GM12878 (cell line): Measurements from ENCODE around the gene UNK. TPM values are rescaled to one million over a fixed set of nuclear protein-coding genes. Genes with fewer than 3 reads are reported as not detected.
A peak's percentile ranks its signal among the peaks of the same experiment; 100 is the strongest.

Source experiments
- ATAC-seq: fragments of 200-7000 bp; cut with Tn5 transposase; 3 replicates; pipeline ENCODE4 v1.9.1; 2020; ENCODE audit warnings: mild to moderate bottlenecking, moderate library complexity
- BruUV-seq: library from RNA; stranded (reverse); fragments of 400-500 nt; replicated peaks from 2 replicates; lab custom pipeline; 2021; lab: Mats Ljungman, UMichigan
- CTCF ChIA-PET: fragments of 300-600 bp; sonication (Branson Sonifier 250); formaldehyde crosslinking; extraction: SDS; loops from one replicate; lab custom pipeline; 2021; ENCODE audit warnings: inconsistent platforms; lab: Yijun Ruan, JAX
- POLR2A ChIA-PET: fragments of 350-600 bp; formaldehyde crosslinking; extraction: SDS; loops from one replicate; lab custom pipeline; 2021; ENCODE audit warnings: inconsistent platforms; lab: Charles Lee
- RAD21 ChIA-PET: fragments of 300-600 bp; sonication (Branson Sonifier 250); formaldehyde crosslinking; loops from one replicate; lab custom pipeline; 2023; ENCODE audit warnings: antibody characterized with exemption; ENCODE audit not compliant: unreplicated experiment; lab: Charles Lee
- SMC1A ChIA-PET: fragments of 300-600 bp; sonication (Branson Sonifier 250); formaldehyde crosslinking; loops from one replicate; lab custom pipeline; 2023; ENCODE audit not compliant: unreplicated experiment, uncharacterized antibody; lab: Charles Lee
- DNase-seq: peaks from one replicate; pipeline ENCODE4 v3.0.0-alpha.2; 2011; ENCODE audit warnings: low read depth, low spot score
- FAIRE-seq: peaks from 3 replicates; lab custom pipeline; 2011; peaks lifted over from hg19 to GRCh38; lab: Jason Lieb, UNC
- H2AFZ ChIP-seq: 2 replicates; pipeline ENCODE4 v1.6.0; 2011; ENCODE audit warnings: low read depth, low read length, control low read depth; ENCODE audit not compliant: control insufficient read depth
- H3K27ac ChIP-seq: 2 replicates; pipeline ENCODE4 v1.5.1; 2011; ENCODE audit warnings: control low read depth; ENCODE audit not compliant: control insufficient read depth, insufficient read depth
- H3K27me3 ChIP-seq, 2 experiments: replicated peaks in 1 of 2; 2 replicates each; pipeline versions ENCODE4 v1.6.0 to v1.6.1; 2011; ENCODE audit warnings: low read length in 1 of 2; ENCODE audit not compliant: control insufficient read depth in 2 of 2, insufficient read depth in 2 of 2
- H3K36me3 ChIP-seq, 2 experiments: 2 replicates each; pipeline ENCODE4 v1.5.1; 2011; ENCODE audit warnings: low read length in 1 of 2; ENCODE audit not compliant: control insufficient read depth in 2 of 2, insufficient read depth in 2 of 2
- H3K4me1 ChIP-seq: 2 replicates; pipeline ENCODE4 v1.6.1; 2011; ENCODE audit warnings: mild to moderate bottlenecking, low read length, moderate library complexity, mixed read lengths; ENCODE audit not compliant: control insufficient read depth, insufficient read depth
- H3K4me2 ChIP-seq: 2 replicates; pipeline ENCODE4 v1.6.0; 2011; ENCODE audit warnings: control low read depth; ENCODE audit not compliant: control insufficient read depth, insufficient read depth
- H3K4me3 ChIP-seq: fragments of 200-600 bp; sonication (generic); 2 replicates; pipeline ENCODE4 v1.5.1; 2016
- H3K79me2 ChIP-seq: 2 replicates; pipeline ENCODE4 v1.6.0; 2011; ENCODE audit warnings: low read length; ENCODE audit not compliant: control insufficient read depth, insufficient read depth
- H3K9ac ChIP-seq: 2 replicates; pipeline ENCODE4 v1.8.0; 2011; ENCODE audit warnings: low read length, control low read depth, mixed read lengths; ENCODE audit not compliant: control insufficient read depth, insufficient read depth
- H3K9me3 ChIP-seq: replicated peaks from 3 replicates; pipeline ENCODE4 v1.5.1; 2011; ENCODE audit warnings: mild to moderate bottlenecking, low read length; ENCODE audit not compliant: control insufficient read depth, insufficient read depth
- H4K20me1 ChIP-seq: 2 replicates; pipeline ENCODE4 v1.6.0; 2011; ENCODE audit not compliant: control insufficient read depth, insufficient read depth
- BACH1 ChIP-seq: fragments of 450-650 bp; IDR thresholded peaks from 2 replicates; pipeline ENCODE4 v1.6.1; 2017; ENCODE audit warnings: mild to moderate bottlenecking, borderline replicate concordance
- BCLAF1 ChIP-seq: fragments of 450-650 bp; IDR thresholded peaks from 2 replicates; pipeline ENCODE4 v1.6.1; 2017; ENCODE audit warnings: antibody characterized with exemption, mild to moderate bottlenecking, moderate library complexity
- CBX5 ChIP-seq: sonication (generic); IDR thresholded peaks from 2 replicates; pipeline ENCODE4 v1.6.1; 2016; ENCODE audit warnings: low read depth, moderate library complexity, mild to moderate bottlenecking, inconsistent platforms
- CUX1 ChIP-seq: IDR thresholded peaks from 2 replicates; pipeline ENCODE4 v1.6.1; 2012; ENCODE audit warnings: improper control_type of control experiment, low read depth, low read length; ENCODE audit not compliant: insufficient replicate concordance
- MEF2B ChIP-seq: fragments of 450-650 bp; IDR thresholded peaks from 2 replicates; pipeline ENCODE4 v1.6.1; 2018; ENCODE audit warnings: mild to moderate bottlenecking, moderate library complexity; ENCODE audit not compliant: partially characterized antibody, poor library complexity, severe bottlenecking
- PBX3 ChIP-seq: IDR thresholded peaks from 2 replicates; pipeline ENCODE4 v1.6.1; 2011; ENCODE audit warnings: mild to moderate bottlenecking, low read depth, low read length, moderate library complexity; ENCODE audit not compliant: insufficient replicate concordance
- SRF ChIP-seq, 2 experiments: IDR thresholded peaks; 2 replicates each; pipeline ENCODE4 v1.6.1; 2011; ENCODE audit warnings: low read depth in 2 of 2, low read length in 2 of 2, mild to moderate bottlenecking in 1 of 2, moderate library complexity in 1 of 2
- ZBTB11 ChIP-seq: fragments of 450-650 bp; formaldehyde crosslinking; IDR thresholded peaks from 2 replicates; pipeline ENCODE4 v1.5.0; 2022; ENCODE audit warnings: mild to moderate bottlenecking, missing genetic modification characterization
- ZSCAN29 ChIP-seq: fragments of 450-650 bp; IDR thresholded peaks from 2 replicates; pipeline ENCODE4 v1.6.1; 2017; ENCODE audit warnings: mild to moderate bottlenecking, moderate library complexity
- WGBS: methylation state at CpG from one replicate; pipeline ENCODE4 v1.1.6; 2016; ENCODE audit warnings: low lambda C conversion rate; ENCODE audit not compliant: insufficient replicate concordance, insufficient coverage; ENCODE audit errors: missing lambda C conversion rate; 5-methylcytosine and 5-hydroxymethylcytosine counted together
- in situ Hi-C: fragments of 300-500 bp; cut with MboI; formaldehyde crosslinking; loops from 9 replicates; pipeline ENCODE4 v1.14.3; 2018; ENCODE audit warnings: mixed read lengths
- intact Hi-C: fragments of 100-400 bp; cut with micrococcal nuclease; formaldehyde crosslinking; loops from one replicate; pipeline ENCODE4 v1.14.2; 2022; ENCODE audit not compliant: unreplicated experiment
- polyA plus RNA-seq, 11 experiments: library from polyadenylated mRNA; depleted of rRNA in 4 of 11; unstranded in 6 of 11; stranded (reverse) in 5 of 11; fragments of >200 nt; fragmentation: Nextera tagmentation in 4 of 11; fragmentation: Illumina TruSeq in 1 of 11; extraction: Ambion mirVana in 4 of 11; extraction: Trizol in 1 of 11; gene quantifications; 1 replicate in 1 of 11; 2 replicates in 10 of 11; pipeline versions ENCODE4 v1.2.1 to v1.2.3, GENCODE V29; 2011 to 2016; ENCODE audit warnings: inconsistent platforms in 2 of 11, missing spikeins in 2 of 11, low read depth in 1 of 11
- total RNA-seq, 4 experiments: library from RNA; depleted of rRNA in 3 of 4; stranded (reverse); fragments of >200 nt in 3 of 4; fragmentation: Illumina TruSeq in 1 of 4; extraction: Trizol in 1 of 4; gene quantifications; 2 replicates each; pipeline versions ENCODE4 v1.2.1 to v1.2.3, GENCODE V29; 2013 to 2021

Gene UNK
- total and polyA plus RNA-seq, 10 of the 15 experiments (the other 5 are each of a cell fraction or from before 2014, with no cell fraction given): 8.9 to 34.5 (median 27.3) TPM

- BruUV-seq: no TSS peak
- no peaks in the 10 kb centered on the region for H3K79me2 ChIP-seq
- no peaks in the 10 kb centered on the region for H4K20me1 ChIP-seq
- H3K4me2 ChIP-seq: no peak overlapping the region
- H3K9ac ChIP-seq: no peak overlapping the region
- POLR2A ChIA-PET: interaction anchor here (1.6 to 2.0 kb wide), 2 partner anchors 14 to 33 kb away, joined by 5 to 7 read pairs; partner anchors contain the start of gene WBP2
- no peaks in the 10 kb centered on the region for H3K9me3 ChIP-seq
- no peaks in the 10 kb centered on the region for H3K4me1 ChIP-seq
- H3K27ac ChIP-seq: no peak overlapping the region
- no peak for DNase-seq
- no peak overlapping the region for H3K4me3 ChIP-seq
- CTCF ChIA-PET: no interaction called here
- H3K27me3 ChIP-seq: no peaks in the 10 kb centered on the region
- SMC1A ChIA-PET: no interaction called here
- intact Hi-C loops (no loop called here), in situ Hi-C loops (no loop called here)
- RAD21 ChIA-PET: no interaction called here
- no peak for ATAC-seq
- FAIRE-seq: no peak
- no peak overlapping the region for H2AFZ ChIP-seq
- peaks cover 14 to 21% of the 10 kb centered on the region in 2 experiments; a peak in 3 of 4 replicates for H3K36me3 ChIP-seq
- 76% methylated on average over 18 of the region's 18 CpGs for WGBS
- no peak for TF ChIP-seq BCLAF1
- peak; percentile 37 for TF ChIP-seq PBX3
- TF ChIP-seq ZBTB11 (CRISPR knock-in tag): no peak
- TF ChIP-seq CBX5: no peak
- no peak for TF ChIP-seq BACH1
- TF ChIP-seq MEF2B: no peak
- no peak for TF ChIP-seq ZSCAN29
- no peak for TF ChIP-seq CUX1
- TF ChIP-seq SRF (IDR thresholded peaks at IDR 0.05; ENCODE audit: low read depth in 2 of 2, low read length in 2 of 2): no peak
Observed at GRCh38 chr17:75822119-75822799, 37.7 kb downstream of the UNK start.
